HG03025 (cell line): ENCODE data around the gene FSD1L.

ENCODE experiments used
- ATAC-seq: cut with Tn5 transposase; IDR thresholded peaks from one replicate; pipeline ENCODE4 v1.9.1; 2021; ENCODE audit warnings: mild to moderate bottlenecking, moderate library complexity; ENCODE audit not compliant: unreplicated experiment, low FRiP score

The FSD1L gene

GRCh38 chr9:105432247-105432842, 15.5 kb upstream of the FSD1L start:
- ATAC-seq, result no peak

GRCh38 chr9:105435453-105435852, 12.4 kb upstream of the FSD1L start:
- ATAC-seq, result no peak

DNA sequence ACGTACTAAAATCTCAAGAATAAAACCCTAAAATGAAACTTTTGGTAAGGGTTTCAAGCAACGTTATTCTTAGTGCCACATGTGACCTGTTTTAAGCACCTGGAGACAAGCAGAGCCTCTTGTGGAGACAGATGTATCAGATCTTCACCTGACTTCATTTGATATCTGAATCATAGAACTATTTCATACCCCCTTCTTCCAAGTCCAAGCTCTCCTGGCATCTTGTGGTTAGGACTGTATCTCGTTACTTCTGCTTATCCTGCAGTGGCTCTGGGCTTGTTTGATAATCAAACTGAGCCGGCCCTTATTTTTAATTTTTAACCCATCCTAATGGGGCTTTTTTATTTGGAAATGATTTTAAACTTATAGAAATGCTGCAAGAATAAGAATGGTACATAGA, 11.1 kb upstream of the FSD1L start:
- no peak for ATAC-seq

DNA sequence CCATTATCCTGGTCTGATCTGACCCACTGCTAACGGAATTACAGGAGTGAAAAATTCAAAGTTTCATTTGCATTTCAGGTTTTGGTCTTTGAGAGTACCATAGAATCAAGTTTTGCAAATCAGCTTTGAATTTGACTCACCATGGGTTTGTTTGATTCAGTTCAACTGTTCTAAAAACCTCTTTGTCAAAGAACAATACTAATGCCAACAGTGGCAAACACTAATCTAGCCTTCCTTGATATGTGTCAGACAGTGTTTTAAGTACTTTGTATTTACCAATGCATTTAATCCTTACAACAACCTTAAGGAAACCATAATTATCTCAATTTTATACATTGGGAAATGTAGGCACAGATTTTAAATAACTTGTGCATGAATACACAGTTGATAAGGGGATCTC, 10.1 kb upstream of the FSD1L start:
- no peak for ATAC-seq

- ATAC-seq, result no peak
These were observed 9.6 kb upstream of the FSD1L start for GRCh38 chr9:105438141-105438806.

GRCh38 chr9:105439428-105439827, 8.4 kb upstream of the FSD1L start:
- no peak for ATAC-seq

- ATAC-seq, result no peak
These were observed 6.1 kb upstream of the FSD1L start for GRCh38 chr9:105441616-105442160.

DNA sequence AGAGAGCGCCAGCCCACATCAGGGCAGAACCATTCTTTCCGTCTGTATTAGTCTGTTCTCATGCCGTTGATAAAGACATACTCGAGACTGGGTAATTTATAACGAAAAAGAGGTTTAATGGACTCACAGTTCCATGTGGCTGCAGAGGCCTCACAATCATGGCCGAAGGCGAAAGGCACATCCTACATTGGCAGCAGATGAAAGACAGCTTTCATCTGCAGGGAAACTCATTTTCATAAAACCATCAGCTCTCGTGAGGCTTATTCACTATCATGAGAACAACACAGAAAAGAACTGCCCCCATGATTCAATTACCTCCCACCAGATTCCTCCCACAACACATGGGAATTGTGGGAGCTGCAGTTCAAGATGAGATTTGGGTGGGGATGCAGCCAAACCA, 4.7 kb upstream of the FSD1L start:
- no peak for ATAC-seq

- ATAC-seq, result no peak
These were observed 3.7 kb upstream of the FSD1L start for GRCh38 chr9:105444130-105444529.

GRCh38 chr9:105445203-105445881, 2.5 kb upstream of the FSD1L start:
- no peak for ATAC-seq

GRCh38 chr9:105447386-105447813, 434 bp upstream of the FSD1L start:
- ATAC-seq, result no peak

DNA sequence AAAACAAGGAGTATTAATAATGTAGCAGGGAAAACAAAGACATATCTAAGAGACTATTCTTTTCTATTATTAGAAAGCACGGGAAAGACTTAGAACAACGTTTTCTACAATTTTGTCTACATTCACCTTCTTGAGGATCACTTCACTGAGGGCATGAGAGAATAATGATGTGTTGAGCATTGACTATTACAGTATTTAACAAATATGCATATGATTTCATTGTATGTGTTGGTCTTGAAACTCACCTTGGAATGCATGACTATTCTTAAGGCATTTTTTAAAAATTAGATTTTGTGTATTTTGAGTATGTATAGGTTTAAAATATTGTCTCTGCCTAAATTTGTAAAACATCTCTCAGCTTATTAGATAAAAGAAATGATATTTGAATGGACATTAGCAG, 1.2 kb downstream of the FSD1L start:
- no peak for ATAC-seq

GRCh38 chr9:105452185-105452584, 4.4 kb downstream of the FSD1L start:
- ATAC-seq, result no peak

DNA sequence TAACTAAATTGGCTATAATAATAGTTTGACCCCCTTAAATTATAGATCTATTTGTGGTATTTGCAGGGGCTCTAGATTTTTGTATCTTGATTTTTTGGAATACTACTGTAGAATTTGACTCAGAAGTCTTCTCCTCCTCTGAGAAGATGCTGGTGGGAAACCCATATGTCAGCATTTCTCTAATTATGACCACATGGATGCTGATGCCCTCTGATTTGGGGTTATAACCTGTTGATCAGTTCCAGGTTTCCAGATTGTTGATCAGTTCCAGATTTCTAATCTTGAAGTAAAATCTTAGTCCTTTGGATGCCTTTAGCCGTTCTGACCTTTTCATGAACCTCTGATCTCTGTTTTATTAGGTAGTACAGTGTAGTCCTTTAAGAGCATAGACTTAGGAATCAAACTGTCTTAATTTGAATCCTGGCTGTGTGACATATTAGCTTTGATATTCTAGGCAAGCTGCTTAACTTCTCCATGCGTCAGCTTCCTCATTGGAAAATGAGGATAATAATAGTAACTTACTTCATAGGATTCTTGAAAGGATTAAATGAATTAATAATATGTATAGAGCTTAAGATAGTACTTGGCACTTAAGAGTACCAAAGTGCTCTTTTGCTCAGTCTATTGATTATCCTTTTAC, 8.1 kb downstream of the FSD1L start:
- ATAC-seq, result no peak

GRCh38 chr9:105457560-105458294, 9.9 kb downstream of the FSD1L start:
- ATAC-seq, result no peak

- no peak for ATAC-seq
These were observed 10.6 kb downstream of the FSD1L start for GRCh38 chr9:105458404-105458803.

DNA sequence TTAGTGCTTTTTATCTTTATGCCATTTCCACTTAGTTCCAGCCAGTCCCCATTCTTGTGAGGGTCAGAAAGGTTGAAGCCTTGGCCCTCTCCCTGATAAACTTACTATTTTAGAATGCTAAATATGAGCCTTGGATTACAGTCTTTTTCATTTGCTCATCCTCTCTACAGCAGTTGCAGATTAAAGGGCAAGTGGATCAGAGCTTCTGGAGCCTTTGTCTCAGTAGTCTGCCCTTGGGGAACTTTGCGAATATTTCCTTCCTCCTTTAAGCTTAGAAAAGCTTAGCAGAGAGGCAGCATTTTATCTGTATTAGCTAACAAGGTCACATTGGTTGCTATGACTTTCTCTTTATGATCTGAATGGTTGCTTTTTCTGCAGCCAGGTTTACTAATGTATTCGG, 11.5 kb downstream of the FSD1L start:
- ATAC-seq, result no peak

GRCh38 chr9:105466898-105467455, 19.1 kb downstream of the FSD1L start:
- no peak for ATAC-seq

DNA sequence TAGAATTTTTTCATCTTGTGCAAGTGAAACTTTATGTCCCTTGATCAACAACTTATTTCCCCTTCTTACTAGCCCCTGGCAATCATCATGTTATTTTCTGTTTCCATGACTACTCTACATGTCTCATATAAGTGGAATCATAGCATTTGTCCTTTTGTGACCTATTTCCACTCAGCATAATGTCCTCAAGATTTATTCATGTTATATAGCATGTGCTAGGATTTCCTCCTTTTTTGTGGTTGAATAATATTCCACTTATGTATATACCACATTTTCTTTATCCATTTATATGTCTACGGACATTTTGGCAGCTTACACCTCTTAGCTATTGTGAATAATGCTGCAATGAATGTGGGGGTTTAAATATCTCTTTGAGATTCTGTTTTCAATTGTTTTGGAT, 21.0 kb downstream of the FSD1L start:
- no peak for ATAC-seq

GRCh38 chr9:105473221-105473620, 25.4 kb downstream of the FSD1L start:
- ATAC-seq, result no peak
